NCI-H1417 (cell line): ENCODE measurements around the gene YPEL5.

Experiments used
- DNase-seq, 3 experiments: peaks; one replicate each; lab custom pipeline; 2025; lab: John Stamatoyannopoulos, UW

The YPEL5 gene

DNA sequence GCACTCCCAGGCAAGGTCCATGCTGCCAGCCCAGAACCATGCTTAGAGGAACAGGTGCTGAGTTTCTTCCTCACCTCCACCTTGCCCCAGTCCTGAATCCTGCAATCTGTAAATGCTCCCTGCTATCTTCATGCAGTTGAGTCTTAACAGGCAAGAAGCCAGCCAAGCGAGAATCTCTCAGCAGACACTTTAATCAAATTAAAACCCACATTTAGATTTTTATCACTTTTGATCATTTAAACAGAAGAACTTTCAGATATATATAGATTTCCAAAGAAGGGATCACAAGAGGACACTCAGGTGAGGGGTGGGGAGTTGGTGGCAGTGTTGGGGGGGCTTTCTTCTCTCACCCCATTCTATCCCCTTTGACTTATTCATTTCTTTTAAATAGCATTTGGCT is 58.6 kb downstream of the YPEL5 start:
- no peak for DNase-seq

DNA sequence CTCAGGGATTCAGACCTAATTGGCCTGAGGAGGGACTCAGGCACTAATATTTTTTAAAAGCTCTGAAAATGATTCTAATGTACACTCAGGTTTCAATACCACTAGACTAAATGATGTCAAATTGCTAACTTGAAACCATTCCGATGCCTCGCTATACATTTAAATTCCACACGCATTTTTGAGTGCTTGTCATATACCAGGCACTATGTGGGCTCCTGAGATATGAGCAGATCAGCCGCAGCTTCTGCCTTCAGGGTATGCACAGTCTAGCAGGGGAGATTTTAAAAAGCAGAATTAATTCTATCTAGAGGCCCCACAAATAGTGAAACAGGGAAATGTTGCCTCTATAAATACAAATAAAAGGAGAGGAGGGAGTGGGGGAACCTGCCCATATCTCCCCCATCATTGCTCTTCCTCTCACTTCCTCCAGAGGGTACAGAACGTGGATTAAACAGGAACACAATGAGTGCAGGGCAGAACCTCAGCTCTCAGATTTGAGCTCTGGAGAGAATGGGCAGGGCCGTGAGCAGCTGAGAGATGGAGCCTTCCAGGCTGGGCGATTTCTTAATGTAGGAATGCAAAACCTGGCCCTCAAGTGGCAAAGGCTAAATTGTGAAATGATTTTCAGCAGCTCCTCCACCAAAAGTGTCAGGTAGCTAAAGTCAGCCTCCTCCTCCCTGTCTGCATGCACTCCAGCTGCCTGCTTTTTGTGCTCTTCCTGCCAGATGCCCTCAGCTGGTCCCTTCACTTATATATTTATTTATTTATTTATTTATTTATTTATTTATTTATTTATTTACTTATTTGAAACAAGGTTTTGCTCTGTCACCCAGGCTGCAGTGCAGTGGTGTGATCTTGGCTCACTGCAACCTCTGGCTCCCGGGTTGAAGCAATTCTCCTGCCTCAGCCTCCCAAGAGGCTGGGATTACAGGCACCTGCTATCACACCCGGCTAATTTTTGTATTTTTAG is 59.9 kb downstream of the YPEL5 start:
- no peak for DNase-seq

DNA sequence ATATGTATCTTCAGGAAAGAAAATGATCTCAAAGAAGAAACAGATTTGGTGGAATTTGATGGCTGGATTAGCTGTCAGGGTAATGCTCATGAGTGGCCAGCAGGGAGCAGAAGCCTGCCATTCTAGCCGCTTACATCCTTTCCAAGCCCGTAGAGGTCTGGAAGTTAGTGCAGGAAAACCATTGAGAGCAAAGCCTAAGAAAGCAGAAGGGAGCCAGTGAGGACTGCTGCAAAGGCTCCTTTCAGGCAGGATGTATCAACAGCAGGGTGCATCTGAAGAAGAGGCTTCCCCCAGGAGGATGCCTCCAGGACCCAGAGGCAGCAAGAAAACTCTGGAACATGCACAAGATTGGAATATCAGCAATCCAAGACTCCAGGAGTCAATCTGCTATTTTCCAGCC is 61.6 kb downstream of the YPEL5 start:
- peak; percentile 54 to 87 (median 79) for DNase-seq

- no peak for DNase-seq
These were observed 62.4 kb downstream of the YPEL5 start for GRCh38 chr2:30209227-30209626.
